GM10266 (cell line): ENCODE measurements around the gene SOX10.

Source experiments
- DNase-seq: peaks from one replicate; pipeline ENCODE4 v3.0.0; 2012; ENCODE audit errors: extremely low spot score
- CTCF ChIP-seq: IDR thresholded peaks from 2 replicates; pipeline ENCODE4 v1.5.1; 2012; ENCODE audit warnings: mild to moderate bottlenecking, low read depth; ENCODE audit not compliant: control insufficient read depth, insufficient read depth; ENCODE audit errors: missing control alignments

SOX10 gene

GRCh38 chr22:37996515-37997246 is 12.3 kb upstream of the SOX10 start:
- no peak for TF ChIP-seq CTCF
- DNase-seq, result no peak

- no peak for DNase-seq
- no peak for TF ChIP-seq CTCF
Observed at GRCh38 chr22:37996079-37996478, 11.7 kb upstream of the SOX10 start.

- TF ChIP-seq CTCF, result no peak
Observed at GRCh38 chr22:37995460-37995859, 11.1 kb upstream of the SOX10 start.

GRCh38 chr22:37994982-37995381 is 10.6 kb upstream of the SOX10 start:
- TF ChIP-seq CTCF, result no peak

More at GRCh38 chr22:37995460-37995859, 11.1 kb upstream of the SOX10 start:
- DNase-seq, result no peak

GRCh38 chr22:37994049-37994448 is 9.7 kb upstream of the SOX10 start:
- no peak for TF ChIP-seq CTCF
- no peak for DNase-seq

More at GRCh38 chr22:37994982-37995381, 10.6 kb upstream of the SOX10 start:
- no peak for DNase-seq

GRCh38 chr22:37991731-37992442 is 7.5 kb upstream of the SOX10 start:
- no peak for DNase-seq
- TF ChIP-seq CTCF, result no peak

GRCh38 chr22:37990862-37991261 is 6.5 kb upstream of the SOX10 start:
- no peak for TF ChIP-seq CTCF
- DNase-seq, result no peak
